GM12874 (cell line): ENCODE data around the gene GJB2.

Experiments
- TF ChIP-seq, protein P1 (sequence below): IDR thresholded peaks from 2 replicates; pipeline ENCODE4 v1.5.1; 2011; ENCODE audit warnings: low read depth, mild to moderate bottlenecking, control low read depth, low read length, moderate library complexity; ENCODE audit not compliant: insufficient read depth

The GJB2 gene

DNA sequence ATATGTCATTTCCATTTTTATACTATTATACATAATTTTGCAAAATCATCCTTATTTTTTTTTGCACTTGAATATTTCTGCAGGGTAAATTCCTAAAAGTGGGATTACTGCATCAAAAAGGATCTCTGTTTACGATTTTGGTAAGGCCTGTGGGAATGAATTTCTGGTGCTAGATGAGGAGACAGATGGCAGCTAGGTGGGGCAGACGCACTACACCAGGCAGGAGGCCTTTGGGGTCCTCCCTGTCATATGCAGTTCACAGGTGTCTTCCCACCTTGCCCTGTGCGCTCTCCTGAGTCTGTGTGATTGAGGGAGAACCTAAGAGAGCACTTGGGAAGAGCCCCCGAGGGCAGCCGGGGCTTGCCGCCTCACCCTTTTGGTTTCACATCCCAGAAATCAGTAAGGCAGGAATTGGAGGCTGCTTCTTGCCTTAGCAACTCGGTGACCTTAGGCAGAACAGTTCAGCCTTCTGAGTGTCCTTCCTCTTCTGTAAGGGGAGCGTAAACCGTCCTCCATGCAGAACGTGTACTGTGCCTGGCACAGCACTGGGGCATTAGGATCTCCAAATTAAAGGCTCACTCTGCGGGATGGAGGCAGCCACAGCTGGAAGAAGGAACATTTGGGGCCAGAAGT is 13.4 kb upstream of the GJB2 start:
- TF ChIP-seq, protein P1, sequence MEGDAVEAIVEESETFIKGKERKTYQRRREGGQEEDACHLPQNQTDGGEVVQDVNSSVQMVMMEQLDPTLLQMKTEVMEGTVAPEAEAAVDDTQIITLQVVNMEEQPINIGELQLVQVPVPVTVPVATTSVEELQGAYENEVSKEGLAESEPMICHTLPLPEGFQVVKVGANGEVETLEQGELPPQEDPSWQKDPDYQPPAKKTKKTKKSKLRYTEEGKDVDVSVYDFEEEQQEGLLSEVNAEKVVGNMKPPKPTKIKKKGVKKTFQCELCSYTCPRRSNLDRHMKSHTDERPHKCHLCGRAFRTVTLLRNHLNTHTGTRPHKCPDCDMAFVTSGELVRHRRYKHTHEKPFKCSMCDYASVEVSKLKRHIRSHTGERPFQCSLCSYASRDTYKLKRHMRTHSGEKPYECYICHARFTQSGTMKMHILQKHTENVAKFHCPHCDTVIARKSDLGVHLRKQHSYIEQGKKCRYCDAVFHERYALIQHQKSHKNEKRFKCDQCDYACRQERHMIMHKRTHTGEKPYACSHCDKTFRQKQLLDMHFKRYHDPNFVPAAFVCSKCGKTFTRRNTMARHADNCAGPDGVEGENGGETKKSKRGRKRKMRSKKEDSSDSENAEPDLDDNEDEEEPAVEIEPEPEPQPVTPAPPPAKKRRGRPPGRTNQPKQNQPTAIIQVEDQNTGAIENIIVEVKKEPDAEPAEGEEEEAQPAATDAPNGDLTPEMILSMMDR, result no peak

GRCh38 chr13:20198781-20199180 is 6.0 kb upstream of the GJB2 start:
- TF ChIP-seq, protein P1, result no peak

DNA sequence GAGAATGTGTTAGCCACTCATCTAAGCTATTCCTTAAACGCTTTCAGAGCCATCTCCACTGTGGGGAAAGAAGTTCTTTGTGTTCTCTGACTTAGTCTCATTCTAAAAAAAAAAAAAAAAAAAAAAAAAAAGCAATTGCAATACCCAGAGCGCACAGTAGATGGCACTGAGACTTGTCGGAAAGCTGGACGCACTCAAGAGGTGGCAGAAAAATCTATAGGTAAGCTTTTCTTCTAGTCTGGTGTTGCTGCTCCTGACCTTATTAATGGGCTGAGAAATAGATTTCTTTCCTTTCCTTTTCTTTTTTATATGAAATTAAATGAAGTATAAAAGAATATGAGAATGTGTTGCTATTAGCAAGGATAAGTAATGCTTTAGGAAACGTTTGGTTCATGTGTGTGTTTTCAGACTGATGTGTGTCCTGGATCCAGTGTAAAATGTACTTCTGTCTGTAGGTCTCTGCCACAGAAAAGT is 4.7 kb upstream of the GJB2 start:
- TF ChIP-seq, protein P1, result peak; percentile 67

DNA sequence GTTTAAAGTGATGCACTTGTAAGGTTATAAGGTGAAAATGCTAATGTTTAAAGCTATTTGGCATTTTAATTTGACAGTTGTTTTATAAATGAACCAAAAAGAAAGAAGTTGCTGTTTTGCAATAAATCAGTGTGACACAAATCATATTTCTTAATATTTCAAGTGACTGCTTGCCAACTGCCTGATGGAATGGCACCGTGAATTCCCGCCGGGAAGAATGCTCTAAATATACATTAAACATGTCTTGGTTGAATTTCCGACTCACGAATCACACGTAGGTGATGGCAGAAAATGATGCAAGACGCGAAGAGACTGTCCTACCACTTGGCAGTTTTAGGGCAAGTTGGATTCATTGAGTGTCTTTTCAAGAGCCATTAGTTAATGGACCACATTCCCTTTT is 3.1 kb upstream of the GJB2 start:
- TF ChIP-seq, protein P1, result no peak

- TF ChIP-seq, protein P1, result no peak
Measured at GRCh38 chr13:20193907-20194631, 1.3 kb upstream of the GJB2 start.

DNA sequence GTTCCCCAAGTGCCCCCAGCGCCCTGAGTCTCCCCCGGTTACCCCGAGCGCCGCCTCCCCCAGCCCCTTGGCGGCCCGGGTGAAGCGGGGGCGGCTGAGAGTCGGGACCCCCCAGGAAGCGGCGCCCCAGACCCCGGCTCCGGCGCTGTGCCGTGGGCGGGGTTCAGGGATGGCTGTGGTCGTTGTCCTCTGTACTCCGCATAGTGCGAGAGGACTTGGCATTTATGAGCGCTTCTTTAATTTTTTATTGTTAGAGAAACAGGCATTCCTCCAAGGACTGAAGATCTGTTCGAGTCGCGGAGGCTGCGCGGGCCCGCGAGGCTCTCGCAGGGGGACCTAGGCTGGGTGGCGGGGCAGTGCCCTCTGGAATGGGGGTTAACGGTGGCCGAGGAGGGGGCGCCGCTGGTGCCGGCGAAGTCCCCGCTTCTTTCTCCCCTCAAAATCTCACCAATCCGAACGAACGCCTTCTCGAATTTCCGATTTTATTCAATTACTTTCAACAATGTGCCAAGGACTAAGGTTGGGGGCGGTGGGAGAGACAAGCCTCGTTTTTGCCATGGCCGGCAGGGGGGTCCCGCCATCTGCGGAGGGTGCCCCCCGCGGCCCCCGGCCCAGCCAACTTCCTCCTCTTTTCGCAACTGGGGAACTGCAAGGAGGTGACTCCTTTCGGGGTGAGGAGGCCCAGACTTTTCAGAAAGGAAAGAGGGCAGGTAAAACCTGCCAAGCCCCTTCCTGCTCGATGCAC is 596 bp upstream of the GJB2 start:
- TF ChIP-seq, protein P1, result no peak

- TF ChIP-seq, protein P1, result no peak
Measured at GRCh38 chr13:20192158-20192835, 441 bp downstream of the GJB2 start.
